DMS53 treated with DMSO at 0.1 percent for 48 hours (cell line): ENCODE results near the gene KBTBD3.
"Not testable (repeated sequence)": the region's sequence is repeated elsewhere in the genome, so short reads cannot be mapped to it uniquely, and the experiment has no call there.

ENCODE experiments used
- DNase-seq: peaks from one replicate; lab custom pipeline; 2025; ENCODE audit not compliant: unreplicated experiment; lab: John Stamatoyannopoulos, UW

KBTBD3 gene

GRCh38 chr11:106061954-106062949, 14.9 kb downstream of the KBTBD3 start:
- DNase-seq: no peak

GRCh38 chr11:106061249-106061784, 15.8 kb downstream of the KBTBD3 start:
- DNase-seq: no peak

GRCh38 chr11:106059617-106060016, 17.5 kb downstream of the KBTBD3 start:
- DNase-seq: no peak

- DNase-seq: not testable (repeated sequence)
These were observed 18.8 kb downstream of the KBTBD3 start for GRCh38 chr11:106058377-106058776.

- DNase-seq: no peak
These were observed 26.0 kb downstream of the KBTBD3 start for GRCh38 chr11:106051103-106051502.

GRCh38 chr11:106049727-106050476, 27.2 kb downstream of the KBTBD3 start:
- DNase-seq: no peak

GRCh38 chr11:106047631-106048030, 29.5 kb downstream of the KBTBD3 start:
- no peak for DNase-seq

- DNase-seq: no peak
These were observed 33.6 kb downstream of the KBTBD3 start for GRCh38 chr11:106043540-106043939.

GRCh38 chr11:106032861-106033260, 44.3 kb downstream of the KBTBD3 start:
- DNase-seq: no peak

- no peak for DNase-seq
These were observed 45.2 kb downstream of the KBTBD3 start for GRCh38 chr11:106031936-106032335.

GRCh38 chr11:106031202-106031810, 45.8 kb downstream of the KBTBD3 start:
- DNase-seq: no peak

- no peak for DNase-seq
These were observed 46.5 kb downstream of the KBTBD3 start for GRCh38 chr11:106030609-106031008.

- DNase-seq: no peak
These were observed 54.3 kb downstream of the KBTBD3 start for GRCh38 chr11:106022795-106023275.

GRCh38 chr11:106021967-106022794, 55.0 kb downstream of the KBTBD3 start, which contains the start of gene MSANTD4:
Gene MSANTD4, minus strand, starts transcription at chr11:106022240. Its CDS starts 11,323 bp downstream, at chr11:106010917.
- DNase-seq: peak; percentile 99

- no peak for DNase-seq
These were observed 55.8 kb downstream of the KBTBD3 start for GRCh38 chr11:106021181-106021966.

GRCh38 chr11:106017093-106017492, 60.1 kb downstream of the KBTBD3 start:
- DNase-seq: no peak

- no peak for DNase-seq
These were observed 62.1 kb downstream of the KBTBD3 start for GRCh38 chr11:106015066-106015465.

GRCh38 chr11:106014620-106015019, 62.5 kb downstream of the KBTBD3 start:
- DNase-seq: no peak

- no peak for DNase-seq
These were observed 63.1 kb downstream of the KBTBD3 start for GRCh38 chr11:106014035-106014434.
